D721Med (cell line): ENCODE measurements around the gene SDC1.

Experiments
- DNase-seq: peaks from one replicate; pipeline ENCODE4 v3.0.0; 2011; ENCODE audit warnings: low spot score; ENCODE audit not compliant: insufficient read length
- FAIRE-seq: peaks from 2 replicates; lab custom pipeline; 2011; peaks lifted over from hg19 to GRCh38; lab: Jason Lieb, UNC
- TF ChIP-seq, protein P1 (sequence below): IDR thresholded peaks from 2 replicates; pipeline ENCODE4 v1.5.1; 2012; ENCODE audit warnings: mild to moderate bottlenecking, control low read depth; ENCODE audit not compliant: insufficient read depth; ENCODE audit errors: missing control alignments

The SDC1 gene

DNA sequence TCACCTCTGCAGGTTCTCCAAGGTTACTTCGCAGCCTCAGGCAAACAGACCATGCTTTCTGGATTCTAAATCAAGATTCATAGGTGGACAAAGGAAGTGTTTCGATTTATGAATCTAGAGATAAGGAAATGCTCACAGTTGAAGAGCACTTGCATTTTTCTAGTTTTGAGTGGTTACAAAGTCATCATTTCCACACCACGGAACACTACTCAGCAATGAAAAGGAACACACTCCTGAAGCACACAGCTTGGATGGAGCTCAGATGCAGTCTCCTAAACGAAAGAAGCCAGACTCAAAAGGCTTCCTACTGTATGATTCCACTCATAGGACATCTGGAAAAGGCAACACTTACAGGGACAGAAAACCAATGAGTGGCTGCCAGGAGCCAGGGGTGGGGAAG lies 31.7 kb downstream of the SDC1 start:
- no peak for DNase-seq
- no peak for FAIRE-seq
- TF ChIP-seq, protein P1, sequence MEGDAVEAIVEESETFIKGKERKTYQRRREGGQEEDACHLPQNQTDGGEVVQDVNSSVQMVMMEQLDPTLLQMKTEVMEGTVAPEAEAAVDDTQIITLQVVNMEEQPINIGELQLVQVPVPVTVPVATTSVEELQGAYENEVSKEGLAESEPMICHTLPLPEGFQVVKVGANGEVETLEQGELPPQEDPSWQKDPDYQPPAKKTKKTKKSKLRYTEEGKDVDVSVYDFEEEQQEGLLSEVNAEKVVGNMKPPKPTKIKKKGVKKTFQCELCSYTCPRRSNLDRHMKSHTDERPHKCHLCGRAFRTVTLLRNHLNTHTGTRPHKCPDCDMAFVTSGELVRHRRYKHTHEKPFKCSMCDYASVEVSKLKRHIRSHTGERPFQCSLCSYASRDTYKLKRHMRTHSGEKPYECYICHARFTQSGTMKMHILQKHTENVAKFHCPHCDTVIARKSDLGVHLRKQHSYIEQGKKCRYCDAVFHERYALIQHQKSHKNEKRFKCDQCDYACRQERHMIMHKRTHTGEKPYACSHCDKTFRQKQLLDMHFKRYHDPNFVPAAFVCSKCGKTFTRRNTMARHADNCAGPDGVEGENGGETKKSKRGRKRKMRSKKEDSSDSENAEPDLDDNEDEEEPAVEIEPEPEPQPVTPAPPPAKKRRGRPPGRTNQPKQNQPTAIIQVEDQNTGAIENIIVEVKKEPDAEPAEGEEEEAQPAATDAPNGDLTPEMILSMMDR, result no peak

DNA sequence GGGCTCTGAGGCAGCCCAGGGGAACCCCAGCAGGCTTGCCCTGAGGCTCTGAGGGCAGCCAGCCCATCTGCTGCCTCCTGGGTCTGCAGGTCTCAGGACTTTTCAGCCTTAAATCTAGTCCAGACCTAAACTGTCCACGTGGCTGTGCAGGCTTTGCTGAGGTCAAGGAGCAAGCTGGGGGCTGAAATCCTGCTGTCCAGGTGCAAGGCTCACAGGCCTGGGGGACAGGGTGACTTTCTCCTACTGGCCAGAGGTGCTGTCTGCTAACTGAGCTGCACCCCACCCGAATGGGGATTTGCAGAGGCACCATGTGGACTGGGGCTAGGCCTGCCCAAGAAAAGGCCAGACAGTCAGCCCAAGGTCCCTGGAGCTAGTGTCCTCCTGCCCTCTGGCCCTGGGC lies 32.1 kb downstream of the SDC1 start:
- TF ChIP-seq, protein P1, result no peak
- DNase-seq (no peak), FAIRE-seq (no peak)

DNA sequence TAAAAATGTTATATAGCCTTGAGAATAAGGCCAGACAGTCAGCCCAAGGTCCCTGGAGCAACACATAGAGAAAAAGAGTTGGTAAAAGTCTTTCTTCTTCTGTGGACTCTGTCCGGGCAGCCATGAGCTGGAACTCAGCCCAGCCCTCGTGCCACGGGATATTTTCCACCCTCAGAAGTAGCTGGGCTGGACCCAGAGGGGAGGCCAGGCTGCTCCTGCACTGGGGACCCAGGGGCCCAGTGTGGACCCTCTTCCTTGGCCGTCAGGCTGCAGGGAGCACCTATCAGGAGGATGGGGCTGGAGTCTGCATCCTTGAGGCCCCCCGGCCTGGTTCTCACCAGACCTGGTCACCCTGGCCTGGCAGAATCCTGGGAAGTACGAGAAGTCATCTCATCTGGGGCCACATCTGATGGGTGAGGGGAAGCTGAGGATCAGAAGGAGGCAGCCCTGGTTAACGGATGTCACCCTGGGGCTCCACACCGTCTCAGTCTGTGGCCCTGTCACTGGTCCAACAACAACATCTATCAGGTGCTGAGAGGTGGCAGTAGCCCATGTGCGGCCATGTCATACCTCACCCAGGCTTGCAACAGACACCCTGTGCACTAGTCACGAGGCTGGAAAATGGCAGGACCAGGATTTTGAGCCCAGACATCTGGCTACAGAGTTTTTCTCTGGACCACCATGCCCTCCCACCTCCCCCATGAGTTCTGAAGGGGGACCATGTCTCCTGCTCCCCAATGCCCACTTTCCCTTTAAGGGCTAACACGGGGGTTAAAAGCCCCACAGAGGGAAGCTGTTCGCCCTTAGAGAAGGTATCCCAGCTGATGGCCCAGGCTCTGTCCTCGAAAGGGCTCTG lies 33.0 kb downstream of the SDC1 start:
- DNase-seq (no peak), FAIRE-seq (no peak)
- TF ChIP-seq, protein P1, result no peak

DNA sequence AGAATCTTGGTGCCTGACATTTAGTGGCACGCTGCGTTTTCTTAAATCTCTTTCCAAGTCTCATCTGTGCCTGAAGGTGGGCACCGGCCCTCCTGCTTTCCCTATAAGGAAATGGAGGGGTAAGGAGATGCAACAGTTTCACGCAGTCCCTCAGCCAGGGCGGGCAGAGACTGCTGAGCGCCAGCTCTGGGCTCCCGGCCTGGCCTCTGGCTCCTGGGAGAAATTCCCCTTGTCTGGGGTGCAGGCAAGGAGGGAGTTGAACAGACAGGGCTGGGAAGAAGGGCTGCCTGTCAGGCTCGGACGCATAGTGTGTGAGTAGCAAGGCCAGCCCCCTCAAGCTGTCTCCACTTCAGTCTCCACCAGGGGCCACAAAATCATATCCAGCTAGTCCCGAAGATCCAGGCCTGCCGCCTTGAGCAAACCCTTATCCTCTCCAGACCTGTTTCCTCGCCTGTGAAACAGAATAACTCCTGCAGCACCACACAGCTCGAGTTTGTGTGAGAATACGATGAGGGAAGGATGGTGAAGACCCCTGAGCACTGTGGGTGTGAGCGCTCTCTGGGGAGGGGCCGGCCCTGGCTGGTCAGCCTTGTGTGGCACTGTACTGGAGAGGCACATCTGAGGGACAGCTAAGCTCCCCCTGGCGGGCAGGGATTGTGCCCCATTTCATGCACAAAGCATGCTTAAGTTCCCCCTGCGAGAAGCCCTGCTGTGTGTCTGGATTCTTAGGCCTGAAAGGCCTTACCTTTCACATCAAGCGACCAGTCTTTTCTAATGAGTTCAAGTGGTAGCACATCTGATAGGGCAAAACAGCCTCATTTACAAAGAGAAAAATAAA lies 33.8 kb downstream of the SDC1 start:
- TF ChIP-seq, protein P1, result peak; percentile 29
- no peak for FAIRE-seq
- no peak for DNase-seq

DNA sequence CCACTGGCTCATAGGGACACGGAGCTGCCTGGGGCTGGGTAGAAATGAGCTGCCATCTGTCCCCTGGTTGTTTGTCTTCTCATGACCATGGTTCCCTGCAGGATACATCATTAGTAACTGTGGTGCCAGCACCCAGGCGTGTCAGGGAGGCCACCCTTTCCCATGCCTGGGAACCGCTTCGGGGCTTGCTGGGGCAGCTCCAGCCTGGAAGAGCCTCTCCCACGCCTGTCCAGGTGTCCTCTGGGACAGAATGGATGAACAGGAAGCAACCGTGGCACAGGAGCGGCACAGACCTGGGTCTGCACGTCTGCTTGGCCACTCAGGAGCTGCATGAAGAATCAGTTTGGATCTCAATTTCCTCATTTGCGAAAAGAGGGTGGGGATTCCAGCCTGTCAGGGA lies 34.8 kb downstream of the SDC1 start:
- TF ChIP-seq, protein P1, result no peak
- no peak for FAIRE-seq
- DNase-seq, result no peak

DNA sequence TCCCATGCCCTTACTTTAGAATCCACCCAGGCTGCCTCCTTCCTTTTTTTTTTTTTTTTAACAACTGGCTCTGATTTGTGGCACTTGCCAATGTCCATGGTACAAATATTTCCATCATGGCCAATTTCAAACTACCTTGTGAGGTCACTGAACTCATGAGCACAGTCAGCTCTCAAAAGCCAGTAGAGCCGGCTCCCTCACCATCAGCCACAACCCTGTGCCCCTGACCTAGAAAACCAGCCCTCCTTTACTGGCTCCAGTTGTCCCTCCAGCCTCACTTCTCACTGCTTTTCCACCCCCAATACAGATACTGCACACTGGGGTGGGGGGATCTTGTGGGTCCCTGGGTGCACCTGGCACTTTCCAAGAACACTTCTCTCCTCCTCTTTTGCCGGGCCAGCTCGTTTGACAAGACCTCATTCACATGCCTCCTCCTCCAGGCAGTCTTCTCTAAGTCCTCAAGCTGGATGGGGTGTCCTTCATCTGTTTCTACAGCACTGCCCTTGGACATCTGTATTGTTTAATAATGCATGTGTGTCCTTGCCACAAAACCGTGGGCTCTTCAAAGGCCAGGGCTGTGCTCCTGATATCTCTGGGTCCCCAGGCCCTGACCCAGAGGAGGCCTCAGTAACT lies 35.5 kb downstream of the SDC1 start:
- FAIRE-seq (no peak), DNase-seq (no peak)
- TF ChIP-seq, protein P1, result no peak
